HG02840 (cell line): ENCODE results near the gene SLC1A2.
A peak's percentile ranks its signal among the peaks of the same experiment; 100 is the strongest.

ENCODE experiments used
- ATAC-seq: cut with Tn5 transposase; IDR thresholded peaks from one replicate; pipeline ENCODE4 v1.9.1; 2021; ENCODE audit warnings: mild to moderate bottlenecking, moderate library complexity, moderate number of reproducible peaks; ENCODE audit not compliant: unreplicated experiment, low FRiP score

The SLC1A2 gene

GRCh38 chr11:35330156-35330889 is 89.0 kb downstream of the SLC1A2 start:
- no peak for ATAC-seq

GRCh38 chr11:35327829-35328228 is 91.5 kb downstream of the SLC1A2 start:
- ATAC-seq: no peak

- no peak for ATAC-seq
Measured at GRCh38 chr11:35326266-35326879, 93.0 kb downstream of the SLC1A2 start.

GRCh38 chr11:35324981-35325380 is 94.4 kb downstream of the SLC1A2 start:
- no peak for ATAC-seq

GRCh38 chr11:35324183-35324886 is 95.0 kb downstream of the SLC1A2 start:
- no peak for ATAC-seq

GRCh38 chr11:35323076-35323868 is 96.1 kb downstream of the SLC1A2 start:
- ATAC-seq: no peak

GRCh38 chr11:35322318-35322979 is 96.9 kb downstream of the SLC1A2 start:
- ATAC-seq: no peak

GRCh38 chr11:35321532-35322317 is 97.6 kb downstream of the SLC1A2 start:
- ATAC-seq: no peak

GRCh38 chr11:35321111-35321510 is 98.2 kb downstream of the SLC1A2 start:
- ATAC-seq: no peak

GRCh38 chr11:35318977-35319925 is 100.1 kb downstream of the SLC1A2 start:
- no peak for ATAC-seq

GRCh38 chr11:35318309-35318708 is 101.0 kb downstream of the SLC1A2 start:
- no peak for ATAC-seq

- no peak for ATAC-seq
Measured at GRCh38 chr11:35317253-35317652, 102.1 kb downstream of the SLC1A2 start.

GRCh38 chr11:35316161-35316560 is 103.2 kb downstream of the SLC1A2 start:
- ATAC-seq: no peak

- peak; percentile 13 for ATAC-seq
Measured at GRCh38 chr11:35313760-35314153, 105.6 kb downstream of the SLC1A2 start.

- peak; percentile 79 for ATAC-seq
Measured at GRCh38 chr11:35313066-35313759, 106.1 kb downstream of the SLC1A2 start.

GRCh38 chr11:35311331-35311730 is 108.0 kb downstream of the SLC1A2 start:
- no peak for ATAC-seq

GRCh38 chr11:35308157-35308556 is 111.2 kb downstream of the SLC1A2 start:
- no peak for ATAC-seq

GRCh38 chr11:35307221-35307621 is 112.1 kb downstream of the SLC1A2 start:
- ATAC-seq: no peak
